ENCODE results near the gene SMARCD2. TPM values are rescaled to one million over a fixed set of nuclear protein-coding genes. Genes with fewer than 3 reads are reported as not detected.
"Not testable (repeated sequence)": the region's sequence is repeated elsewhere in the genome, so short reads cannot be mapped to it uniquely, and the experiment has no call there.

Gene SMARCD2
- total RNA-seq, 1 donor from 2014 or later: 78.0 TPM

- no peak for DNase-seq (ENCODE audit: low spot score in 2 of 2)
- TF ChIP-seq CTCF (IDR thresholded peaks at IDR 0.05): no peak
- no peak overlapping the region for H3K4me3 ChIP-seq
- H3K36me3 ChIP-seq: peaks cover 93 to 99% of the 10 kb centered on the region in 2 donors
- H3K27ac ChIP-seq: no peak overlapping the region
- H3K27me3 ChIP-seq: no peaks in the 10 kb centered on the region
- H3K9me3 ChIP-seq: no peaks in the 10 kb centered on the region
- H3K4me1 ChIP-seq: no peaks in the 10 kb centered on the region
- intact Hi-C loops (cut with DNase I): no loop called here
Measured at GRCh38 chr17:63809970-63810369, 32.5 kb downstream of the SMARCD2 start.

GRCh38 chr17:63805591-63805990 lies 36.9 kb downstream of the SMARCD2 start:
- Histone ChIP-seq H3K4me1 (no peaks in the 10 kb centered on the region), H3K27ac (no peak overlapping the region), H3K27me3 (no peaks in the 10 kb centered on the region), H3K36me3 (peaks cover 77 to 96% of the 10 kb centered on the region in 2 donors), H3K9me3 (no peaks in the 10 kb centered on the region), H3K4me3 (no peak overlapping the region)
- no peak for DNase-seq (ENCODE audit: low spot score in 2 of 2)
- no peak for TF ChIP-seq CTCF (IDR thresholded peaks at IDR 0.05)
- intact Hi-C loops (cut with DNase I): no loop called here

DNA sequence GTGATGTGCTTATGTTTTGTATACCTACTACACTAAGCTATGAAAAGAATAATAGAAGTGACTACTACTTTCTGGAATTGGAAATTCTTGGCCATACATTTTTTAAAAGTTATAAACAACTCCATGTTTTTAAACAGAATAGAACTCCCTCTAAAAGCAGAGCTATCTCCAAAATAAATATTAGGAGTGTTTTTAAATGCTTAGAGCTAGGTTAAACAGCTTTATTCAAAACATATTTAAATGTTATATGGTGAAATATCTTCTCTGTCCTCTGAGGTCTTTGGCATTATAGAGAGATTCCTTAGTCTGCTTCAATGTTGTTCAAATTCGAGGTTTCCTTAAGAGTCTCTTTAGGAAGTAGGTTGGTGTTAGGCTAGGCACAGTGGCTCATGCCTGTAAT lies 38.2 kb downstream of the SMARCD2 start:
- no peaks in the 10 kb centered on the region for H3K9me3 ChIP-seq
- DNase-seq (ENCODE audit: low spot score in 2 of 2): no peak
- H3K36me3 ChIP-seq: peaks cover 78 to 95% of the 10 kb centered on the region in 2 donors
- intact Hi-C loops (cut with DNase I): no loop called here
- no peak overlapping the region for H3K27ac ChIP-seq
- no peaks in the 10 kb centered on the region for H3K27me3 ChIP-seq
- no peak for TF ChIP-seq CTCF (IDR thresholded peaks at IDR 0.05)
- no peak overlapping the region for H3K4me3 ChIP-seq
- no peaks in the 10 kb centered on the region for H3K4me1 ChIP-seq

DNA sequence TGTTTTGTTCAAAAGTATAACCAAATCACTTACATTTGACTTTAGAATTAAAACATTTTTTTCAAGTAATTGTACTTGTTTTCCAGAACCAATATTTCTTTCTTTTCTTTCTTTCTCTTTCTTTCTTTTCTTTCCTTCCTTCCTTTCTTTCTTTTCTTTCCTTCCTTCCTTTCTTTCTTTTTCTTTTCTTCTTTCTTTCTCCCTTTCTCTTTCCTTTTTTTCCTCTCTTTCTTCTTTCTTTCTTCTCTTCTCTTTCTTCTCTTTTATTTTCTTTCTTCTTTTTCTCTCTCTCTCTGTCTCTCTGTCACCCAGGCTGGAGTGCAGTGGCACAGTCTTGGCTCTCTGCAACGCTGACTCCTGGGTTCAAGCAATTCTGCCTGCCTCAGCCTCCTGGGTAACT lies 41.7 kb downstream of the SMARCD2 start:
- Histone ChIP-seq H3K4me3 (no peak overlapping the region), H3K27ac (no peak overlapping the region), H3K36me3 (peaks cover 80 to 95% of the 10 kb centered on the region in 2 donors), H3K27me3 (no peaks in the 10 kb centered on the region), H3K4me1 (no peaks in the 10 kb centered on the region), H3K9me3 (no peaks in the 10 kb centered on the region)
- intact Hi-C loops (cut with DNase I): no loop called here
- DNase-seq (ENCODE audit: low spot score in 2 of 2): no peak
- no peak for TF ChIP-seq CTCF (IDR thresholded peaks at IDR 0.05)

GRCh38 chr17:63798572-63799106 lies 43.8 kb downstream of the SMARCD2 start:
- Histone ChIP-seq H3K4me3 (no peak overlapping the region), H3K27me3 (no peaks in the 10 kb centered on the region), H3K4me1 (no peaks in the 10 kb centered on the region), H3K9me3 (no peaks in the 10 kb centered on the region), H3K36me3 (peaks cover 87 to 97% of the 10 kb centered on the region in 2 donors), H3K27ac (no peak overlapping the region)
- no peak for TF ChIP-seq CTCF (IDR thresholded peaks at IDR 0.05)
- DNase-seq (ENCODE audit: low spot score in 2 of 2): no peak
- intact Hi-C loops (cut with DNase I): no loop called here

DNA sequence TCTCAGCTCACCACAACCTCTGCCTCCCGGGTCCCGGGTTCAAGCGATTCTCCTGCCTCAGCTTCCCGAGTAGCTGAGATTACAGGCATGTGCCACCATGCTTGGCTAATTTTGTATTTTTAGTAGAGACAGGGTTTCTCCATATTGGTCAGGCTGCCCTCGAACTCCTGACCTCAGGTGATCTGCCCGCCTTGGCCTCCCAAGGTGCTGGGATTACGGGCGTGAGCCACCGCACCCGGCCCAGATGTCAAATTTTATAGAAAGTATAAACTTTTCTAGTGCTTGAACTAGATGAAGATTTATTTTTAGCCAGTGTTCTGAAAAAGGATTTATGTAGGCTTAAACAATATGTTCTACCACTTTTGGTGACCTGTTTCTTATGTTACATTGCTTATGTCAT lies 46.1 kb downstream of the SMARCD2 start:
- DNase-seq (ENCODE audit: low spot score in 2 of 2); H3K27ac ChIP-seq; H3K9me3 ChIP-seq; H3K4me1 ChIP-seq; H3K27me3 ChIP-seq; intact Hi-C loops (cut with DNase I); H3K4me3 ChIP-seq: not testable (repeated sequence)
- H3K36me3 ChIP-seq: peaks cover 90 to 95% of the 10 kb centered on the region in 2 donors

Measured in ascending aorta (tissue), 2 donors.